IPS-15b (cell line): Measurements from ENCODE around the gene GHRHR.

Experiments
- H3K27me3 ChIP-seq: one replicate; pipeline ENCODE4 v1.6.1; 2013; ENCODE audit warnings: low read length; ENCODE audit not compliant: control insufficient read depth, insufficient read depth
- H3K36me3 ChIP-seq: one replicate; pipeline ENCODE4 v1.6.1; 2013; ENCODE audit warnings: low read length; ENCODE audit not compliant: control insufficient read depth, insufficient read depth
- H3K4me1 ChIP-seq: one replicate; pipeline ENCODE4 v1.6.1; 2013; ENCODE audit warnings: mild to moderate bottlenecking, low read length; ENCODE audit not compliant: control insufficient read depth, insufficient read depth
- H3K4me3 ChIP-seq: one replicate; pipeline ENCODE4 v1.5.1; 2013; ENCODE audit warnings: low read depth, low read length
- H3K9ac ChIP-seq: one replicate; pipeline ENCODE4 v1.6.1; 2013; ENCODE audit warnings: low read depth, mild to moderate bottlenecking, low read length
- H3K9me3 ChIP-seq: one replicate; pipeline ENCODE4 v1.6.1; 2013; ENCODE audit warnings: mild to moderate bottlenecking, low read length; ENCODE audit not compliant: control insufficient read depth, insufficient read depth

The GHRHR gene

GRCh38 chr7:30922596-30922995 lies 41.2 kb upstream of the GHRHR start:
- Histone ChIP-seq H3K9ac (no peak overlapping the region), H3K36me3 (no peaks in the 10 kb centered on the region), H3K9me3 (no peaks in the 10 kb centered on the region), H3K4me1 (no peaks in the 10 kb centered on the region), H3K4me3 (no peak overlapping the region), H3K27me3 (no peaks in the 10 kb centered on the region)

- no peak overlapping the region for H3K9ac ChIP-seq
- no peaks in the 10 kb centered on the region for H3K27me3 ChIP-seq
- H3K9me3 ChIP-seq, result no peaks in the 10 kb centered on the region
- H3K4me3 ChIP-seq, result no peak overlapping the region
- no peaks in the 10 kb centered on the region for H3K4me1 ChIP-seq
- no peaks in the 10 kb centered on the region for H3K36me3 ChIP-seq
These were observed 40.6 kb upstream of the GHRHR start for GRCh38 chr7:30923009-30923773.

- no peaks in the 10 kb centered on the region for H3K9me3 ChIP-seq
- no peak overlapping the region for H3K4me3 ChIP-seq
- H3K36me3 ChIP-seq, result no peaks in the 10 kb centered on the region
- H3K27me3 ChIP-seq, result no peaks in the 10 kb centered on the region
- H3K4me1 ChIP-seq, result no peaks in the 10 kb centered on the region
- no peak overlapping the region for H3K9ac ChIP-seq
These were observed 39.9 kb upstream of the GHRHR start for GRCh38 chr7:30923774-30924413.

GRCh38 chr7:30924624-30925023 lies 39.1 kb upstream of the GHRHR start:
- Histone ChIP-seq H3K9me3 (no peaks in the 10 kb centered on the region), H3K4me3 (no peak overlapping the region), H3K27me3 (no peaks in the 10 kb centered on the region), H3K9ac (no peak overlapping the region), H3K36me3 (no peaks in the 10 kb centered on the region), H3K4me1 (no peaks in the 10 kb centered on the region)

DNA sequence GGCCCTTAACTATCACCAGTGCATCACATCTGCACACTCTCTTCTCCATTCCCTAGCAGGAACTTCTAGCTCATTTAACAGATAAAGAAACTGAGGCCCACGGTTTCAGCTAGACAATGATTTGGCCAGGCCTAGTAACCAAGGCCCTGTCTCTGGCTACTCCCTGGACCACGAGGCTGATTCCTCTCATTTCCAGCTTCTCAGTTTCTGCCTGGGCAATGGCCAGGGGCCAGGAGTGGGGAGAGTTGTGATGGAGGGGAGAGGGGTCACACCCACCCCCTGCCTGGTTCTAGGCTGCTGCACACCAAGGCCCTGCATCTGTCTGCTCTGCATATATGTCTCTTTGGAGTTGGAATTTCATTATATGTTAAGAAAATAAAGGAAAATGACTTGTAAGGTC lies 38.6 kb upstream of the GHRHR start:
- Histone ChIP-seq H3K9me3 (no peaks in the 10 kb centered on the region), H3K9ac (no peak overlapping the region), H3K4me3 (no peak overlapping the region), H3K27me3 (no peaks in the 10 kb centered on the region), H3K4me1 (no peaks in the 10 kb centered on the region), H3K36me3 (no peaks in the 10 kb centered on the region)

DNA sequence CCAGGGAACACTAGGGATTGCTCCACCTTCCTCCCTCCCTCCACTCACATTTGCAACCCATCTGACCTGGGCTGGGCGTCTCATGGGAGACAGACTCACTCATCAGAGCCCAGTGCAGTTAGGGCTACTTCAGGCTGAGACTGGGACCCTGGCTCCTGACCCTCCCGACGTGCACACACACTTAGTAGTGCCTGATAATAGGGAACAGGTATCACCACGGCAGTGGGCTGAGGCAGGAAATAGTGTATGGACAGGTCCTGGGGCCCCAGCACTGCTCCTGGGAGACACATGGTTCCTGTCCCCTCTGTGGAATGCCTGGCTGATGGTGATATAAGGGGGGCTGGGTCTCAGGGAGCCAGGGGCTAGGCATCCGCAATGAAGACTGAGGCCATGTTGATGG lies 37.8 kb upstream of the GHRHR start:
- Histone ChIP-seq H3K36me3 (no peaks in the 10 kb centered on the region), H3K9me3 (no peaks in the 10 kb centered on the region), H3K9ac (no peak overlapping the region), H3K4me3 (no peak overlapping the region), H3K4me1 (no peaks in the 10 kb centered on the region), H3K27me3 (no peaks in the 10 kb centered on the region)

DNA sequence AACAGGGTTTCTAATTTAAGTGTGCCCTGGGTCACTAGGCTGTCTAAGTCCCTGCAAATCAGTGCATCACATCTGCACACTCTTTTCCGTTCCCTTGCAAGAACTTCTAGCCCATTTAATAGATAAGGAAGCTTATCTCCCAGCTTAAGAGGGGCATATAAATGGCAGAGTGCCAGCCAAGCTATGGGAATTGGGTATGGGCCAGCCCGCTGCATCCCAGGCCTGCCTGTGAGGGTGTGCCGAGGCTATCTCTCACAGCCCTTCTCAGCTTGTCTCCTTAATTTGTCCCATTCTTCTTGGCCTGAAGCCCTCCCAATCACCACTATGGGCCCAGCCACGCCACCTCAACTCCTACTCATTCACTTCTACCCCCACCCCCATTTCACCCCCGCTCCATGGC lies 37.4 kb upstream of the GHRHR start:
- Histone ChIP-seq H3K36me3 (no peaks in the 10 kb centered on the region), H3K4me3 (no peak overlapping the region), H3K27me3 (no peaks in the 10 kb centered on the region), H3K4me1 (no peaks in the 10 kb centered on the region), H3K9me3 (no peaks in the 10 kb centered on the region), H3K9ac (no peak overlapping the region)

DNA sequence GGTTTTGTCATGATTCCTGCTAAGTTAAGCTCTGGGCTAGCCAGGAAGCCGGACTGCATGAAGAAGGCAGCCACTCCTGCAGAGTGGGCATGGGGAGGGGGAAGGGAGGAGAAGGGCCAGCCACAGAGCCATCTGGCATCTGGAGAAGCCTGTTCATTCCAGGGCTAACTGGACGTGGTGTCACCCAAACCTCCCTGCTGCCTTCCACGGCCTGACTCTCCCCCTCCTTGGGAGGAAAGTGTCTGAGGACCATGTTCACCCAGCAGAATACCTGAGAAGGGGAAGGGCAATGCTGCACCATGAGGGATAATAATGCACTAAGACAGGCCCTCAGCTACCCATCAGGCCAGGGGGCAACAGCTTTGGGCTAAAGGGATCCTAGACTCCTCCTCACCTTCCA lies 36.7 kb upstream of the GHRHR start:
- no peaks in the 10 kb centered on the region for H3K4me1 ChIP-seq
- H3K27me3 ChIP-seq, result no peaks in the 10 kb centered on the region
- H3K4me3 ChIP-seq, result no peak overlapping the region
- no peak overlapping the region for H3K9ac ChIP-seq
- no peaks in the 10 kb centered on the region for H3K36me3 ChIP-seq
- H3K9me3 ChIP-seq, result no peaks in the 10 kb centered on the region

GRCh38 chr7:30927559-30927958 lies 36.2 kb upstream of the GHRHR start:
- no peaks in the 10 kb centered on the region for H3K4me1 ChIP-seq
- H3K36me3 ChIP-seq, result no peaks in the 10 kb centered on the region
- H3K4me3 ChIP-seq, result no peak overlapping the region
- H3K9me3 ChIP-seq, result no peaks in the 10 kb centered on the region
- no peak overlapping the region for H3K9ac ChIP-seq
- no peaks in the 10 kb centered on the region for H3K27me3 ChIP-seq

GRCh38 chr7:30928254-30928872 lies 35.4 kb upstream of the GHRHR start:
- H3K9ac ChIP-seq, result no peak overlapping the region
- peaks cover 3% of the 10 kb centered on the region for H3K27me3 ChIP-seq
- no peaks in the 10 kb centered on the region for H3K4me1 ChIP-seq

DNA sequence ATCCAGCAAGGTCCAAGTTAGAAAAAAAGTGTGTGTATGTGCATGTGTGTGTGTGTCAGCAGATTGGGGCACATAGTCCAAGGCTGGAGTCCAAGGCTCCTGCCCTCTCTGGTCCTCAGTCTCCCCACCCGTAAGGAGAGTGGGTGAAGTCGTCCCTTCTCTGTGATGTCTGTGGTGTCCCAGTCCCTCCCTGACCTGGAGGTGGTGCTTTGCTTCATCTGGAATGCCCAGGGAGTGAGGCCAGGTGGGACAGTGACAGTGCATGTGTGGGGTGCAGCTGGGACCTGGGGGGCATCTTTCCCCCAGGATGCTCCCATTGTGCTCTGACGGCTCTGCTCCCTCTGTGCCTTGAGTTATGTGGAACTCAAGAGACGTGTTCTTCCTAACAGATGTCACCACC lies 34.1 kb upstream of the GHRHR start:
- Histone ChIP-seq H3K4me1 (no peaks in the 10 kb centered on the region), H3K36me3 (no peaks in the 10 kb centered on the region), H3K27me3 (peaks cover 3% of the 10 kb centered on the region), H3K9me3 (no peaks in the 10 kb centered on the region), H3K9ac (no peak overlapping the region), H3K4me3 (no peak overlapping the region)

More at GRCh38 chr7:30928254-30928872, 35.4 kb upstream of the GHRHR start:
- Histone ChIP-seq H3K9me3 (no peaks in the 10 kb centered on the region), H3K36me3 (no peaks in the 10 kb centered on the region), H3K4me3 (no peak overlapping the region)

DNA sequence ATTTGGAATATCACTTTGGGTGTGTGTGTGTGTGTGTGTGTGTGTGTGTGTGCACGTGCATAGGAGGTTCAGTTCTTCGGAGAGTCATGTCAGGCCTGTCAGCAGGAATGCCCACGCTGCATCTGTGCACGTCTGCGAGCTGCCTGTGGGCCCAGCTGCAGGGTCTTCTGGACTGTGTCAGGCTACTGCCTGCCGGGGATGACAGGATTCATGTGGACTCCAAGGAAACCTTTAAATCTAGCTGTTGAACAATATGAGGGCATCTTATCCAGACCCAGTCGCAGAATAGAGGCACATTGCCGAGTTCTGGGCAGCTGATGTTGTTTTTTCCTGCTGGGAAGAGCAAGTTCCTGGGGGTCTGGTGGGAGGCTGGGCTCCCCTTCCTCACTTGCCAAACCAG lies 33.1 kb upstream of the GHRHR start:
- H3K27me3 ChIP-seq, result peaks cover 3% of the 10 kb centered on the region
- no peak overlapping the region for H3K9ac ChIP-seq
- H3K9me3 ChIP-seq, result no peaks in the 10 kb centered on the region
- H3K36me3 ChIP-seq, result no peaks in the 10 kb centered on the region
- H3K4me1 ChIP-seq, result no peaks in the 10 kb centered on the region
- no peak overlapping the region for H3K4me3 ChIP-seq
